Osteoblast (primary cell): ENCODE results near the gene OR4F15. TPM values are rescaled to one million over a fixed set of nuclear protein-coding genes. Genes with fewer than 3 reads are reported as not detected.
A peak's percentile ranks its signal among the peaks of the same experiment; 100 is the strongest.

Source experiments
- DNase-seq: peaks from one replicate; pipeline ENCODE4 v3.0.0; 2011; ENCODE audit warnings: low spot score, mixed read lengths; ENCODE audit not compliant: insufficient read length; ENCODE audit errors: missing footprints
- H2AFZ ChIP-seq: 2 replicates; pipeline ENCODE4 v1.6.0; 2011; ENCODE audit warnings: mild to moderate bottlenecking, low read length
- H3K27ac ChIP-seq: 2 replicates; pipeline ENCODE4 v1.5.1; 2011; ENCODE audit warnings: mild to moderate bottlenecking, low read depth, low read length, moderate library complexity
- H3K27me3 ChIP-seq: 2 replicates; pipeline ENCODE4 v1.6.0; 2012; ENCODE audit warnings: mild to moderate bottlenecking, control low read depth, inconsistent platforms, low read length, moderate library complexity; ENCODE audit not compliant: insufficient read depth
- H3K36me3 ChIP-seq: 2 replicates; pipeline ENCODE4 v1.5.1; 2011; ENCODE audit warnings: mild to moderate bottlenecking, low read length, control low read depth, moderate library complexity; ENCODE audit not compliant: insufficient read depth
- H3K4me1 ChIP-seq: 2 replicates; pipeline ENCODE4 v1.5.1; 2011; ENCODE audit warnings: mild to moderate bottlenecking, low read length, control low read depth, moderate library complexity; ENCODE audit not compliant: insufficient read depth
- H3K4me2 ChIP-seq: 2 replicates; pipeline ENCODE4 v1.6.0; 2011; ENCODE audit warnings: mild to moderate bottlenecking, low read length; ENCODE audit not compliant: insufficient read depth
- H3K4me3 ChIP-seq: fragments of 200-600 bp; sonication (generic); 3 replicates; pipeline ENCODE4 v1.5.1; 2012; ENCODE audit warnings: mild to moderate bottlenecking, low read length, inconsistent platforms; ENCODE audit not compliant: insufficient read depth
- H3K79me2 ChIP-seq: 2 replicates; pipeline ENCODE4 v1.6.0; 2012; ENCODE audit warnings: mild to moderate bottlenecking, low read length, control low read depth, inconsistent platforms; ENCODE audit not compliant: insufficient read depth
- H3K9me3 ChIP-seq: 2 replicates; pipeline ENCODE4 v1.5.1; 2011; ENCODE audit warnings: low read depth, low read length, control low read depth
- H4K20me1 ChIP-seq: 2 replicates; pipeline ENCODE4 v1.6.0; 2012; ENCODE audit warnings: mild to moderate bottlenecking, low read length, control low read depth; ENCODE audit not compliant: insufficient read depth
- total RNA-seq: library from RNA; depleted of rRNA; stranded (reverse); fragments of >200 nt; gene quantifications from 2 replicates; pipeline ENCODE4 v1.2.3, GENCODE V29; 2012
- TF ChIP-seq, protein P1 (sequence below): IDR thresholded peaks from 2 replicates; pipeline ENCODE4 v1.5.1; 2011; ENCODE audit warnings: mild to moderate bottlenecking, low read depth, low read length, moderate library complexity; ENCODE audit errors: extremely low read depth

The OR4F15 gene
- total RNA-seq, 1 donor, result not detected

DNA sequence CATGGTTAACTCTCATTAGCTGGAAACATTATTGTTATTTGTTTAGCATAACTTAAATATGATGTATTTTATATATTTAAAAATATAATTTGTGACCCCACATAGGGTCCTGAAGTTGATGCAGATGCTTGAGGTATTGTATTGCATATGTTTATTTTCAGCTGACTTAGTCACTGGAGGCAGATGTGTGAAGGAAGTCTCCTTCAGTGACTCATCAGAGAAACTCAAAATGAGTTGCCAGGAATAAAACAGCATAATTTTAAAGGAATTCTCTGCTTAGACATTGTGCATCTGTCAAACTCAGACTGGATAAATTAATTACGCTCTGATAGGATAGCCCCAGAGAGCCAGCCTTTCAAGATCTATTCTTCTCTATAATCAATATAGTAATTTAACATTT, 16.5 kb upstream of the OR4F15 start:
- Histone ChIP-seq H3K4me3 (no peak overlapping the region), H3K4me2 (no peak overlapping the region), H3K79me2 (no peaks in the 10 kb centered on the region), H2AFZ (no peak overlapping the region), H3K27me3 (no peaks in the 10 kb centered on the region), H4K20me1 (no peaks in the 10 kb centered on the region), H3K9me3 (no peaks in the 10 kb centered on the region), H3K36me3 (no peaks in the 10 kb centered on the region), H3K4me1 (peaks cover 8% of the 10 kb centered on the region), H3K27ac (no peak overlapping the region)
- DNase-seq, result peak; percentile 82
- TF ChIP-seq, protein P1, sequence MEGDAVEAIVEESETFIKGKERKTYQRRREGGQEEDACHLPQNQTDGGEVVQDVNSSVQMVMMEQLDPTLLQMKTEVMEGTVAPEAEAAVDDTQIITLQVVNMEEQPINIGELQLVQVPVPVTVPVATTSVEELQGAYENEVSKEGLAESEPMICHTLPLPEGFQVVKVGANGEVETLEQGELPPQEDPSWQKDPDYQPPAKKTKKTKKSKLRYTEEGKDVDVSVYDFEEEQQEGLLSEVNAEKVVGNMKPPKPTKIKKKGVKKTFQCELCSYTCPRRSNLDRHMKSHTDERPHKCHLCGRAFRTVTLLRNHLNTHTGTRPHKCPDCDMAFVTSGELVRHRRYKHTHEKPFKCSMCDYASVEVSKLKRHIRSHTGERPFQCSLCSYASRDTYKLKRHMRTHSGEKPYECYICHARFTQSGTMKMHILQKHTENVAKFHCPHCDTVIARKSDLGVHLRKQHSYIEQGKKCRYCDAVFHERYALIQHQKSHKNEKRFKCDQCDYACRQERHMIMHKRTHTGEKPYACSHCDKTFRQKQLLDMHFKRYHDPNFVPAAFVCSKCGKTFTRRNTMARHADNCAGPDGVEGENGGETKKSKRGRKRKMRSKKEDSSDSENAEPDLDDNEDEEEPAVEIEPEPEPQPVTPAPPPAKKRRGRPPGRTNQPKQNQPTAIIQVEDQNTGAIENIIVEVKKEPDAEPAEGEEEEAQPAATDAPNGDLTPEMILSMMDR, result no peak

DNA sequence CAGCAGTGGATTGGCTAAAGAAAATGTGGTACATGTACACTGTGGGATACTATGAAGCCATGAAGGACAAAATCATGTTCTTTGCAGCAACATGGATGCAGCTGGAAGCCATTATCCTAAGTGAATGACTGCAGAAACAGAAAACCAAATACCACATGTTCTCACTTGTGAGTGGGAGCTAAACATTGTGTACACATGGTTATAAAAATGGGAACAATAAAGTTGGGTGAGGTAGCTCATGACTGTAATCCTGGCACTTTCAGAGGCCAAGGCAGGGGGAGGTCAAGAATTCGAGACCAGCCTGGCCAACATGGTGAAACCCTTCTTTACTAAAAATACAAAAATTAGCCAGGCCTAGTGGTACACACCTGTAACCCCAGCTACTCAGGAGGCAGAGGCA, 12.3 kb upstream of the OR4F15 start:
- Histone ChIP-seq H3K27me3 (no peaks in the 10 kb centered on the region), H4K20me1 (no peaks in the 10 kb centered on the region), H3K4me1 (peaks cover 8% of the 10 kb centered on the region), H2AFZ (no peak overlapping the region), H3K4me3 (no peak overlapping the region), H3K9me3 (no peaks in the 10 kb centered on the region), H3K36me3 (no peaks in the 10 kb centered on the region), H3K27ac (no peak overlapping the region), H3K4me2 (no peak overlapping the region), H3K79me2 (no peaks in the 10 kb centered on the region)
- no peak for DNase-seq
- TF ChIP-seq, protein P1, result no peak

DNA sequence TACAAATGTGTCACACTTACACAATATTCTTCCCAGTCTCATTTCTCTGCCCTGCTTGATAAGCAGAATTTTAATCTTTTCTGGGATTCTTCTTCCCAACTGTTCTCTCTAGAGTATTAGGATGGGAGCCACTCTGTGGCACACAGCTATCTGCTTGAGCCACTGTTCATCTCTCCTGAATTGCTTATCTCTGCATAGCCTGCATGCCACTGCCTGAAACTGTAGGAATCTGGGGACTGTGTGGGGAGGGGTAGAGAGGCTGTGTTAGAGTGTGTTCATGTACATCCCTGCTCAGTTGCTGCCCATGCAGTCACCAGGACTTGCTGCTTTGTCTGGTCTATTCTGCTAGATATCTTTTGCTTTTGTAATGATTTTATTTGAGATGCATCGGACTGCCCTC, 11.0 kb upstream of the OR4F15 start:
- no peaks in the 10 kb centered on the region for H3K4me1 ChIP-seq
- H2AFZ ChIP-seq, result no peak overlapping the region
- no peak overlapping the region for H3K4me3 ChIP-seq
- H3K4me2 ChIP-seq, result no peak overlapping the region
- no peaks in the 10 kb centered on the region for H3K9me3 ChIP-seq
- no peak for DNase-seq
- H3K27ac ChIP-seq, result no peak overlapping the region
- H3K27me3 ChIP-seq, result no peaks in the 10 kb centered on the region
- H3K36me3 ChIP-seq, result no peaks in the 10 kb centered on the region
- no peaks in the 10 kb centered on the region for H3K79me2 ChIP-seq
- TF ChIP-seq, protein P1, result no peak
- H4K20me1 ChIP-seq, result no peaks in the 10 kb centered on the region

DNA sequence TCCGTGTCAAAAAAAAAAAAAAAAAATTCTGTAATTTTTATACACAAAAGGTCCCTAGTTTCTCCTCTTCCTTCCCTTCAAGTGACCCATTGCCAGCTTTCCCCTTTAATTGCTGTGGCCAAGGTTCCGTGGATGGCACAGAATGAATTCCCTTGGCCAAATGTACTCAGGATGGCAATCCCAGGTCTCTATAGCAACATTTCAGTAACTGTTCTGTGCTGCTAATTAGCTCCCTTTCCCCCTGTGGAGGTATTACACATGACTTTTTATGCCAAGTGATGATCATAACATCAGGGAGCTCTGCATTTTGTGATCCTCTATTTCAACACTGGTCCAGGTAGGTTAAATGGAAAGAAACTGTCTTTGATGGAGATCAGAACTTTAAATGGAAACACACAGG, 8.8 kb upstream of the OR4F15 start, which contains the start of gene OR4F6:
OR4F6 (plus strand) TSS at position 301 of the 400 bp plus-strand sequence. CDS start 2,211 bp downstream, outside the sequence.
- Histone ChIP-seq H3K27ac (no peak within 1 kb of the TSS), H3K27me3 (no peaks in the 10 kb centered on the region), H2AFZ (no peak within 1 kb of the TSS), H3K4me3 (no peak within 1 kb of the TSS), H3K36me3 (no peaks in the 10 kb centered on the region), H3K79me2 (no peaks in the 10 kb centered on the region), H3K4me2 (no peak within 1 kb of the TSS), H4K20me1 (no peaks in the 10 kb centered on the region), H3K9me3 (no peaks in the 10 kb centered on the region), H3K4me1 (peaks cover 4% of the 10 kb centered on the region)
- TF ChIP-seq, protein P1, result no peak
- no peak for DNase-seq
